Measurements from ENCODE around the gene CYB5A. TPM values are rescaled to one million over a fixed set of nuclear protein-coding genes. Genes with fewer than 3 reads are reported as not detected.

The CYB5A gene
- total RNA-seq, 1 experiment from 2014 or later = 210 TPM

GRCh38 chr18:74261053-74261713 lies 30.6 kb downstream of the CYB5A start:
- no peak overlapping the region for H3K4me3 ChIP-seq
- H3K4me1 ChIP-seq (replicated peaks) = peaks cover 6% of the 10 kb centered on the region
- no peak overlapping the region for H3K27ac ChIP-seq
- H3K36me3 ChIP-seq = peaks cover 49% of the 10 kb centered on the region
- no peaks in the 10 kb centered on the region for H3K9me3 ChIP-seq (replicated peaks)
- DNase-seq (ENCODE audit: low read depth in 1 of 2, low spot score in 2 of 2) = no peak
- no peaks in the 10 kb centered on the region for H3K27me3 ChIP-seq (replicated peaks)

GRCh38 chr18:74259347-74259746 lies 32.4 kb downstream of the CYB5A start:
- Histone ChIP-seq H3K27me3 (replicated peaks) (no peaks in the 10 kb centered on the region), H3K36me3 (peaks cover 44% of the 10 kb centered on the region), H3K4me1 (replicated peaks) (peaks cover 10% of the 10 kb centered on the region), H3K27ac (no peak overlapping the region), H3K9me3 (replicated peaks) (no peaks in the 10 kb centered on the region), H3K4me3 (no peak overlapping the region)
- DNase-seq (ENCODE audit: low read depth in 1 of 2, low spot score in 2 of 2) = no peak

- Histone ChIP-seq H3K9me3 (replicated peaks) (no peaks in the 10 kb centered on the region), H3K36me3 (peaks cover 39% of the 10 kb centered on the region), H3K4me1 (replicated peaks) (peaks cover 11% of the 10 kb centered on the region), H3K27ac (no peak overlapping the region), H3K27me3 (replicated peaks) (no peaks in the 10 kb centered on the region), H3K4me3 (no peak overlapping the region)
- DNase-seq (ENCODE audit: low read depth in 1 of 2, low spot score in 2 of 2) = no peak
Measured at GRCh38 chr18:74257083-74257482, 34.7 kb downstream of the CYB5A start.

GRCh38 chr18:74256190-74256589 lies 35.6 kb downstream of the CYB5A start:
- H3K27me3 ChIP-seq (replicated peaks) = no peaks in the 10 kb centered on the region
- peaks cover 37% of the 10 kb centered on the region for H3K36me3 ChIP-seq
- H3K4me1 ChIP-seq (replicated peaks) = peaks cover 20% of the 10 kb centered on the region
- H3K27ac ChIP-seq = no peak overlapping the region
- H3K9me3 ChIP-seq (replicated peaks) = no peaks in the 10 kb centered on the region
- H3K4me3 ChIP-seq = no peak overlapping the region
- no peak for DNase-seq (ENCODE audit: low read depth in 1 of 2, low spot score in 2 of 2)

GRCh38 chr18:74255131-74255616 lies 36.6 kb downstream of the CYB5A start:
- DNase-seq (ENCODE audit: low read depth in 1 of 2, low spot score in 2 of 2) = peak in 1 of 2 experiments; percentile 46
- Histone ChIP-seq H3K4me1 (replicated peaks) (peaks cover 20% of the 10 kb centered on the region), H3K27me3 (replicated peaks) (no peaks in the 10 kb centered on the region), H3K4me3 (no peak overlapping the region), H3K36me3 (peaks cover 32% of the 10 kb centered on the region), H3K9me3 (replicated peaks) (no peaks in the 10 kb centered on the region), H3K27ac (no peak overlapping the region)

GRCh38 chr18:74252039-74252395 lies 39.7 kb downstream of the CYB5A start:
- no peaks in the 10 kb centered on the region for H3K9me3 ChIP-seq (replicated peaks)
- H3K27me3 ChIP-seq (replicated peaks) = no peaks in the 10 kb centered on the region
- no peak overlapping the region for H3K27ac ChIP-seq
- no peak for DNase-seq (ENCODE audit: low read depth in 1 of 2, low spot score in 2 of 2)
- peaks cover 13% of the 10 kb centered on the region for H3K36me3 ChIP-seq
- peaks cover 20% of the 10 kb centered on the region for H3K4me1 ChIP-seq (replicated peaks)
- H3K4me3 ChIP-seq = no peak overlapping the region

GRCh38 chr18:74251297-74252038 lies 40.3 kb downstream of the CYB5A start:
- H3K9me3 ChIP-seq (replicated peaks) = no peaks in the 10 kb centered on the region
- no peak for DNase-seq (ENCODE audit: low read depth in 1 of 2, low spot score in 2 of 2)
- no peak overlapping the region for H3K27ac ChIP-seq
- no peak overlapping the region for H3K4me3 ChIP-seq
- H3K36me3 ChIP-seq = peaks cover 13% of the 10 kb centered on the region
- peaks cover 20% of the 10 kb centered on the region for H3K4me1 ChIP-seq (replicated peaks)
- H3K27me3 ChIP-seq (replicated peaks) = no peaks in the 10 kb centered on the region

- H3K4me3 ChIP-seq = no peak overlapping the region
- no peaks in the 10 kb centered on the region for H3K9me3 ChIP-seq (replicated peaks)
- DNase-seq (ENCODE audit: low read depth in 1 of 2, low spot score in 2 of 2) = no peak
- H3K36me3 ChIP-seq = peaks cover 13% of the 10 kb centered on the region
- H3K27ac ChIP-seq = no peak overlapping the region
- peaks cover 14% of the 10 kb centered on the region for H3K4me1 ChIP-seq (replicated peaks)
- H3K27me3 ChIP-seq (replicated peaks) = no peaks in the 10 kb centered on the region
Measured at GRCh38 chr18:74250131-74250530, 41.6 kb downstream of the CYB5A start.

- no peak for DNase-seq (ENCODE audit: low read depth in 1 of 2, low spot score in 2 of 2)
- no peaks in the 10 kb centered on the region for H3K27me3 ChIP-seq (replicated peaks)
- no peaks in the 10 kb centered on the region for H3K9me3 ChIP-seq (replicated peaks)
- no peak overlapping the region for H3K27ac ChIP-seq
- peaks cover 9% of the 10 kb centered on the region for H3K4me1 ChIP-seq (replicated peaks)
- H3K4me3 ChIP-seq = no peak overlapping the region
- peaks cover 13% of the 10 kb centered on the region for H3K36me3 ChIP-seq
Measured at GRCh38 chr18:74249181-74249968, 42.4 kb downstream of the CYB5A start.

GRCh38 chr18:74248595-74248994 lies 43.2 kb downstream of the CYB5A start:
- peaks cover 13% of the 10 kb centered on the region for H3K36me3 ChIP-seq
- no peaks in the 10 kb centered on the region for H3K9me3 ChIP-seq (replicated peaks)
- H3K4me3 ChIP-seq = no peak overlapping the region
- no peak overlapping the region for H3K27ac ChIP-seq
- DNase-seq (ENCODE audit: low read depth in 1 of 2, low spot score in 2 of 2) = no peak
- H3K27me3 ChIP-seq (replicated peaks) = no peaks in the 10 kb centered on the region
- peaks cover 9% of the 10 kb centered on the region for H3K4me1 ChIP-seq (replicated peaks)

GRCh38 chr18:74248189-74248588 lies 43.6 kb downstream of the CYB5A start:
- Histone ChIP-seq H3K36me3 (peaks cover 13% of the 10 kb centered on the region), H3K9me3 (replicated peaks) (no peaks in the 10 kb centered on the region), H3K27me3 (replicated peaks) (no peaks in the 10 kb centered on the region), H3K27ac (no peak overlapping the region), H3K4me1 (replicated peaks) (peaks cover 9% of the 10 kb centered on the region), H3K4me3 (no peak overlapping the region)
- DNase-seq (ENCODE audit: low read depth in 1 of 2, low spot score in 2 of 2) = no peak

GRCh38 chr18:74244554-74244953 lies 47.2 kb downstream of the CYB5A start:
- Histone ChIP-seq H3K27ac (no peak overlapping the region), H3K4me3 (no peak overlapping the region), H3K27me3 (replicated peaks) (no peaks in the 10 kb centered on the region), H3K9me3 (replicated peaks) (no peaks in the 10 kb centered on the region), H3K36me3 (no peaks in the 10 kb centered on the region), H3K4me1 (replicated peaks) (no peaks in the 10 kb centered on the region)
- no peak for DNase-seq (ENCODE audit: low read depth in 1 of 2, low spot score in 2 of 2)

- no peaks in the 10 kb centered on the region for H3K36me3 ChIP-seq
- no peaks in the 10 kb centered on the region for H3K9me3 ChIP-seq (replicated peaks)
- DNase-seq (ENCODE audit: low read depth in 1 of 2, low spot score in 2 of 2) = no peak
- no peak overlapping the region for H3K4me3 ChIP-seq
- no peak overlapping the region for H3K27ac ChIP-seq
- no peaks in the 10 kb centered on the region; the same call in 1 of the 2 replicates for H3K27me3 ChIP-seq (replicated peaks)
- no peaks in the 10 kb centered on the region for H3K4me1 ChIP-seq (replicated peaks)
Measured at GRCh38 chr18:74243127-74243526, 48.6 kb downstream of the CYB5A start.

Data from SJSA1 (cell line).